Retinal pigment epithelial cell (primary cell): ENCODE measurements around the gene ZNF761.
"Not testable (repeated sequence)": the region's sequence is repeated elsewhere in the genome, so short reads cannot be mapped to it uniquely, and the experiment has no call there.

Experiments
- DNase-seq: peaks from one replicate; pipeline ENCODE4 v3.0.0-alpha.2; 2010; ENCODE audit warnings: low read depth
- H3K4me3 ChIP-seq: 2 replicates; pipeline ENCODE4 v1.5.1; 2011; ENCODE audit warnings: mild to moderate bottlenecking, low read length, control low read depth, moderate library complexity
- CTCF ChIP-seq: conservative IDR thresholded peaks from 2 replicates; pipeline ENCODE4 v1.5.1; 2011; ENCODE audit warnings: low read depth, low read length, control low read depth, inconsistent platforms

ZNF761 gene

DNA sequence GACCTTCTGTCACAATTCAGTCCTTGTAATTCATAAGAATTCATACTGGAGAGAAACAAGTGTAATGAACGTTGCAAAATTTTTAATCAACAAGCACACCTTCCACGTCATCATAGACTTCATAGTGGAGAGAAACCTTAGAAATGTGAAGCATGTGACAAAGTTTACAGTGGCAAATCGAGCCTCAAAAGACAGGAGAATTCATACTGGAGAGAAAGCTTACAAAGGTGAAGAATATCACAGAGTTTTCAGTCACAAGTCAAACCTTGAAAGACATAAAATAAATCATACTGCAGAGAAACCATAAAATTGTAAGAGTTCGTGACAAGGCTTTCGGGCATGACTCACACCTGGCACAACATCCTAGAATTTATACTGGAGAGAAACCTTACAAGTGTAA, 60.4 kb downstream of the ZNF761 start:
- TF ChIP-seq CTCF, result no peak
- H3K4me3 ChIP-seq, result no peak overlapping the region
- no peak for DNase-seq

DNA sequence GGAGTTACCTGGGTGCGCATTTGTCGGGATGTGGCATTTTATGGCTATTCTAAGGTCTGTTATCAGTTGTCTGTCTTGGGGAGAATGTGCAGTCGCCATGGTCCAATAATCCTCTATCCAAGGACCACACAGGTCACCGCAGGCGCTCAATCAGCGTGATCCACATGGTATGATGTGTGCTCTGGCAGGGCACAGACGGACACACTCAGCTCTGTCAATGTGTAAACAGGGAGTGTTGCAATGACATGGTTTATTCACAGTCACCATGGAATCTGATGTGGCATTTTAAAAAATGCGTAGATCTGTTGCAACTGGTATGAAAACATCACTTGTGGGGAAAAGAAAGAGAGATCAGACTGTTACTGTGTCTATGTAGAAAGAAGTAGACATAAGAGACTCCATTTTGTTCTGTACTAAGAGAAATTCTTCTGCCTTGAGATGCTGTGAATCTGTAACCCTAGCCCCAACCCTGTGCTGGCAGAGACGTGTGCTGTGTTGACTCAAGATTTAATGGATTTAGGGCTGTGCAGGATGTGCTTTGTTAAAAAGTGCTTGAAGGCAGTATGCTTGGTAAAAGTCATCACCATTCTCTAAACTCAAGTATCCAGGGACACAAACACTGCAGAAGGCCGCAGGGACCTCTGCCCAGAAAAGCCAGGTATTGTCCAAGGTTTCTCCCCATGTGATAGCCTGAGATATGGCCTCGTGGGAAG, 65.7 kb downstream of the ZNF761 start:
- not testable (repeated sequence) for DNase-seq, H3K4me3 ChIP-seq

GRCh38 chr19:53498024-53498395, 66.2 kb downstream of the ZNF761 start:
- DNase-seq, H3K4me3 ChIP-seq: not testable (repeated sequence)

GRCh38 chr19:53503151-53503550, 71.4 kb downstream of the ZNF761 start:
- not testable (repeated sequence) for H3K4me3 ChIP-seq, DNase-seq

- H3K4me3 ChIP-seq, DNase-seq: not testable (repeated sequence)
Observed at GRCh38 chr19:53503671-53504364, 72.0 kb downstream of the ZNF761 start.

GRCh38 chr19:53504365-53504703, 72.5 kb downstream of the ZNF761 start:
- not testable (repeated sequence) for DNase-seq, H3K4me3 ChIP-seq

GRCh38 chr19:53504885-53505284, 73.1 kb downstream of the ZNF761 start:
- TF ChIP-seq CTCF, result no peak
- no peak overlapping the region for H3K4me3 ChIP-seq
- no peak for DNase-seq

DNA sequence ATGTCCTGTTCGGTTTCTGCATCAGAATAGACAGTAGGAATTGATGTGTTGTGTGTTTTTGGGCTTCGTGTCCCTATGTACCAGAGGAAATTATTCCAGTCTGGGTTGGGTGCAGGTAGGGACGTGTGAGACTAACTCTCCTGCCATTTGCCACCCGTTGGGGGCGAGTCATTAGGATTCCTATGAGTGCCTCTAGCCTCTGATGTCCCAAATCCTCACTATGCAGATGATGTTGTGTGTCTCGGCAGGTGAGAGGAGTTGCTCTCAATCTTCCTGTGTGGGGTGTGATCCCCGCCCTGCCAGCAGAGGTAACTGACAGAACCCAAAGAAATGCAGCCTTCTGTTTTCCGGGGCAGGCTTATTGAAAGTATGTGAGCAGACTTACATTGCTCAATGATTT, 74.9 kb downstream of the ZNF761 start:
- no peak overlapping the region for H3K4me3 ChIP-seq
- TF ChIP-seq CTCF, result no peak
- no peak for DNase-seq
